B cell (primary cell): ENCODE measurements around the gene EHBP1.

Source experiments
- CTCF ChIP-seq: fragments of 200-600 bp; IDR thresholded peaks from one replicate; pipeline ENCODE4 v1.8.0; 2022; ENCODE audit warnings: antibody characterized with exemption, mild to moderate bottlenecking
- EZH2 ChIP-seq: IDR thresholded peaks from 2 replicates; pipeline ENCODE4 v1.6.1; 2012; ENCODE audit warnings: borderline replicate concordance, low read depth, mild to moderate bottlenecking, moderate library complexity, low read length; ENCODE audit not compliant: insufficient read depth, poor library complexity, severe bottlenecking

GRCh38 chr2:62705007-62705829 is at the start of gene EHBP1:
- TF ChIP-seq CTCF (no peak), EZH2 (no peak)
